ENCODE data around the gene SLX4IP. TPM values are rescaled to one million over a fixed set of nuclear protein-coding genes. Genes with fewer than 3 reads are reported as not detected.

SLX4IP gene
- total RNA-seq, 1 experiment from 2014 or later: 11.1 TPM

GRCh38 chr20:10429443-10429981, 5.6 kb upstream of the SLX4IP start:
- Histone ChIP-seq H3K4me2 (ENCODE audit: low read length) (no peak overlapping the region), H3K9me2 (ENCODE audit: insufficient read depth) (no peaks in the 10 kb centered on the region), H3K9ac (ENCODE audit: low read length) (no peak overlapping the region), H3K4me1 (ENCODE audit: control insufficient read depth in 1 of 2, insufficient read depth in 2 of 2, low read length in 2 of 2) (peaks cover 3 to 25% of the 10 kb centered on the region in 2 experiments; a peak in 3 of 4 replicates), H3K79me2 (ENCODE audit: insufficient read depth, low read length) (peaks cover 95% of the 10 kb centered on the region), H3K9me3 (ENCODE audit: control insufficient read depth in 1 of 2, insufficient read depth in 1 of 2, low read depth in 1 of 2, low read length in 2 of 2) (no peaks in the 10 kb centered on the region), H2AFZ (ENCODE audit: low read depth, low read length, poor library complexity, severe bottlenecking) (no peak overlapping the region), H3K4me3 (replicated peaks in 1 of 2; ENCODE audit: low read depth in 1 of 2, low read length in 2 of 2) (no peak overlapping the region), H3K27ac (ENCODE audit: low read depth, low read length) (no peak overlapping the region), H3K36me3 (ENCODE audit: control insufficient read depth in 1 of 2, insufficient read depth in 2 of 2, low read length in 2 of 2) (no peaks in the 10 kb centered on the region; a peak in 1 of 4 replicates), H3K27me3 (ENCODE audit: insufficient read depth, low read length) (no peaks in the 10 kb centered on the region), H4K20me1 (ENCODE audit: insufficient read depth) (no peaks in the 10 kb centered on the region)
- BruUV-seq (replicated peaks): no TSS peak
- ATAC-seq (no peak), DNase-seq (ENCODE audit: low read depth, low spot score) (no peak)
- POLR2A ChIA-PET: interaction anchor here (1.5 kb wide), 1 partner anchor 11 kb away, joined by 5 read pairs; no protein-coding TSS in a partner anchor
- RAD21 ChIA-PET (ENCODE audit: low non-redundant PET in 1 of 2, low total read pairs in 2 of 2, uncharacterized antibody in 2 of 2, unreplicated experiment in 2 of 2): no interaction called here
- intact Hi-C loops (cut with micrococcal nuclease): loop anchor here (5.0 kb wide), 1 partner anchor 337 kb away; no protein-coding TSS in a partner anchor
- CTCF ChIA-PET: interaction anchor here (1.4 kb wide), 1 partner anchor 107 kb away, joined by 3 read pairs; no protein-coding TSS in a partner anchor
- TF ChIP-seq TCF7L2 (IDR thresholded peaks at IDR 0.05; ENCODE audit: borderline replicate concordance, extremely low read depth, insufficient read depth, insufficient read length) (no peak), ZBTB33 (IDR thresholded peaks at IDR 0.05; ENCODE audit: extremely low read depth, insufficient replicate concordance, low read length) (no peak), SP1 (IDR thresholded peaks at IDR 0.05; ENCODE audit: low read depth) (no peak), CEBPB (IDR thresholded peaks at IDR 0.05; ENCODE audit: low read depth) (no peak), EGR1 (IDR thresholded peaks at IDR 0.05; ENCODE audit: low read depth) (no peak)

- RAD21 ChIA-PET (ENCODE audit: low non-redundant PET in 1 of 2, low total read pairs in 2 of 2, uncharacterized antibody in 2 of 2, unreplicated experiment in 2 of 2): no interaction called here
- Histone ChIP-seq H3K4me1 (ENCODE audit: control insufficient read depth in 1 of 2, insufficient read depth in 2 of 2, low read length in 2 of 2) (peaks cover 3 to 25% of the 10 kb centered on the region in 2 experiments; a peak in 3 of 4 replicates), H3K36me3 (ENCODE audit: control insufficient read depth in 1 of 2, insufficient read depth in 2 of 2, low read length in 2 of 2) (no peaks in the 10 kb centered on the region; a peak in 1 of 4 replicates), H3K27ac (ENCODE audit: low read depth, low read length) (no peak overlapping the region), H3K4me3 (replicated peaks in 1 of 2; ENCODE audit: low read depth in 1 of 2, low read length in 2 of 2) (no peak overlapping the region), H3K79me2 (ENCODE audit: insufficient read depth, low read length) (peaks cover 89% of the 10 kb centered on the region), H2AFZ (ENCODE audit: low read depth, low read length, poor library complexity, severe bottlenecking) (no peak overlapping the region), H3K9ac (ENCODE audit: low read length) (no peak overlapping the region), H4K20me1 (ENCODE audit: insufficient read depth) (no peaks in the 10 kb centered on the region), H3K9me2 (ENCODE audit: insufficient read depth) (no peaks in the 10 kb centered on the region), H3K9me3 (ENCODE audit: control insufficient read depth in 1 of 2, insufficient read depth in 1 of 2, low read depth in 1 of 2, low read length in 2 of 2) (no peaks in the 10 kb centered on the region), H3K27me3 (ENCODE audit: insufficient read depth, low read length) (no peaks in the 10 kb centered on the region), H3K4me2 (ENCODE audit: low read length) (no peak overlapping the region)
- ATAC-seq (no peak), DNase-seq (ENCODE audit: low read depth, low spot score) (no peak)
- intact Hi-C loops (cut with micrococcal nuclease): loop anchor here (5.0 to 10.0 kb wide), 4 partner anchors 245 to 1115 kb away; partner anchors contain the start of gene JAG1
- CTCF ChIA-PET: interaction anchor here (1.4 kb wide), 1 partner anchor 107 kb away, joined by 3 read pairs; no protein-coding TSS in a partner anchor
- POLR2A ChIA-PET: no interaction called here
- no TSS peak for BruUV-seq (replicated peaks)
- TF ChIP-seq TCF7L2 (IDR thresholded peaks at IDR 0.05; ENCODE audit: borderline replicate concordance, extremely low read depth, insufficient read depth, insufficient read length) (no peak), CEBPB (IDR thresholded peaks at IDR 0.05; ENCODE audit: low read depth) (no peak), EZH2phosphoT487 (IDR thresholded peaks at IDR 0.05; ENCODE audit: borderline replicate concordance) (no peak), REST (IDR thresholded peaks at IDR 0.05; ENCODE audit: low read depth) (no peak), FOSL1 (IDR thresholded peaks at IDR 0.05; ENCODE audit: low read depth) (no peak), CTCF (IDR thresholded peaks at IDR 0.05 in 2 of 3, conservative IDR thresholded peaks at IDR 0.05 in 1 of 3; ENCODE audit: borderline replicate concordance in 1 of 3, insufficient read depth in 1 of 3, low read depth in 2 of 3, low read length in 2 of 3) (no peak), POLR2AphosphoS5 (IDR thresholded peaks at IDR 0.05; ENCODE audit: low read depth, low read length) (no peak)
Observed at GRCh38 chr20:10430000-10430466, 5.1 kb upstream of the SLX4IP start.

Data from HCT116 (cell line).